GM06990 (cell line): ENCODE data around the gene TTC7B.

ENCODE experiments used
- DNase-seq: peaks from one replicate; pipeline ENCODE4 v3.0.0-alpha.2; 2011; ENCODE audit not compliant: insufficient read length; ENCODE audit errors: extremely low read depth
- H3K27me3 ChIP-seq: replicated peaks from 2 replicates; pipeline ENCODE4 v1.6.0; 2011; ENCODE audit warnings: low read length; ENCODE audit not compliant: control insufficient read depth, insufficient read depth
- H3K36me3 ChIP-seq: 2 replicates; pipeline ENCODE4 v1.5.1; 2011; ENCODE audit warnings: low read length; ENCODE audit not compliant: control insufficient read depth, insufficient read depth
- H3K4me3 ChIP-seq: replicated peaks from 2 replicates; pipeline ENCODE4 v1.5.1; 2011; ENCODE audit warnings: low read depth, mild to moderate bottlenecking, control low read depth, low read length
- TF ChIP-seq, protein P1 (sequence below): IDR thresholded peaks from 2 replicates; pipeline ENCODE4 v1.5.1; 2011; ENCODE audit warnings: low read length, control low read depth, mild to moderate bottlenecking, inconsistent platforms; ENCODE audit not compliant: insufficient read depth, poor library complexity, severe bottlenecking

Gene TTC7B

DNA sequence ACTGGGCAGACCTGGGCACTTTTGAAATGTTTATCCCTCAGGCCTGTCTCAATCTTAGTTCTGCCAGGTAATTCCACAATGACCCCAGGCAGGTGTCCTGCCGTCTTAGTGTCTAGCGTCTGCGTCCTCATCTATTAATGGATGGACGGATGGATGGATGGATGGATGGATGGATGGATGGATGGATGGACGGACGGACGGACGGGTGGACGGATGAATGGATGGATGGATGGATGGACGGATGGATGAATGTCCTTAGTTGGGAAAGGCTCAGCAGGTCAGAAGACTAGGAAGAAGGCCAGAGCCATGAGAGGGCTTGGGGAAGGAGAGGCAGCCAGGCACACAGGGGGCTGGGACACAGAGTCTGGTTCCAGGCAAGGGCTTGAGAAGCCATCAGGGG is 278.1 kb downstream of the TTC7B start:
- no peaks in the 10 kb centered on the region for H3K36me3 ChIP-seq
- no peak overlapping the region for H3K4me3 ChIP-seq
- no peak for DNase-seq
- H3K27me3 ChIP-seq: no peaks in the 10 kb centered on the region; the same call in 1 of the 2 replicates
- TF ChIP-seq, protein P1, sequence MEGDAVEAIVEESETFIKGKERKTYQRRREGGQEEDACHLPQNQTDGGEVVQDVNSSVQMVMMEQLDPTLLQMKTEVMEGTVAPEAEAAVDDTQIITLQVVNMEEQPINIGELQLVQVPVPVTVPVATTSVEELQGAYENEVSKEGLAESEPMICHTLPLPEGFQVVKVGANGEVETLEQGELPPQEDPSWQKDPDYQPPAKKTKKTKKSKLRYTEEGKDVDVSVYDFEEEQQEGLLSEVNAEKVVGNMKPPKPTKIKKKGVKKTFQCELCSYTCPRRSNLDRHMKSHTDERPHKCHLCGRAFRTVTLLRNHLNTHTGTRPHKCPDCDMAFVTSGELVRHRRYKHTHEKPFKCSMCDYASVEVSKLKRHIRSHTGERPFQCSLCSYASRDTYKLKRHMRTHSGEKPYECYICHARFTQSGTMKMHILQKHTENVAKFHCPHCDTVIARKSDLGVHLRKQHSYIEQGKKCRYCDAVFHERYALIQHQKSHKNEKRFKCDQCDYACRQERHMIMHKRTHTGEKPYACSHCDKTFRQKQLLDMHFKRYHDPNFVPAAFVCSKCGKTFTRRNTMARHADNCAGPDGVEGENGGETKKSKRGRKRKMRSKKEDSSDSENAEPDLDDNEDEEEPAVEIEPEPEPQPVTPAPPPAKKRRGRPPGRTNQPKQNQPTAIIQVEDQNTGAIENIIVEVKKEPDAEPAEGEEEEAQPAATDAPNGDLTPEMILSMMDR: no peak

DNA sequence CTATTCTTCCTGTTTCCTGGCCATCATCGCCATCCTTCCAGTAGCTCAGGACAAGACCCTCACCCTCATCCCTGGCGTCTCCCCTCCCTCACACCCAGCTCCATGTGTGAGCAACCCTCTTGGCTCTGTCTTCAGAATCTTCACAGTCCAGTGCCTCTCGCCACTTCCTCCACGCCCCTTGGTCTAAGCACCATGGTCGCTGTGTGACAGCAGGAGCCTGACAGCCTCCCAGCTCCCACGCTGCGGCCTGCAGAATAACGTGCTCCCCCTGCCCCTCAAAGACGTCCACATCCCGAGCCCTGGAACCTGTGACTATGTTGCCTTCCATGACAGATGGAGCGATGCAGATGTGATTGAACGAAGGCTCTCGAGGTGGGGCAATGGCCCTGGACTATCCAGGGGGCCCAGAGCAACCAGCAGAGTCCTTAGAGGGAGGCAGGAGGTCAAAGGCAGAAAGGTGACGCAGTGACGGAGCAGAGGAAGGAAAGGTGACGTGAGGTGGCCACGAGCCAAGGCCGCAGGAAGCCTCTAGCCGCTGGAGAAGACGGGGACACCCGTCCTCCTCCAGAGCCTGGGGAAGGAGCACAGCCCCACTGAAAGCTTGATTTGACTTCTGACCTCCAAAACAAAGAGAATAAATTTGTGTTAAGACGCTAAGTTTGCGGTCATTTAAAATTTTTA is 279.6 kb downstream of the TTC7B start:
- H3K36me3 ChIP-seq: no peaks in the 10 kb centered on the region
- TF ChIP-seq, protein P1: no peak
- H3K27me3 ChIP-seq: no peaks in the 10 kb centered on the region; the same call in 1 of the 2 replicates
- H3K4me3 ChIP-seq: no peak overlapping the region
- DNase-seq: no peak

DNA sequence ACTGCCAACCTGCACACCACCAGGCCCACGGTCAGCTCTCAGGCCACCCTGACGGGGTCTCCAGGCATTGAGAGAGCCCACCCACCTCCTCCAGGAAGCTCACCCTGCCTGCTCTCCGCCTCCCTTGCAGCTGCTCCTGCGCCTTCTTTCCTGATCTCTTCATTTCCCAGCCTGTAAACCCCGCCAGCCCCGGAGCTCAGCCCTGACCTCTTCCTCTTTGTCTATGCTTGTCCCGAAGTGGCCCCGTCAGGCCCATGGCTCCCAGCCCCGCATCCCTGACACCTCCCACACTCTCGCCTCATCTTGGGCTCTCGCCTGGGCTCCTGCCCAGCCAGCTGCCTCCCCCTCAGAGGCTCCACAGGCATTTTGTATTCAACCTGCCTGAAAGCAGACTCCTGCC is 280.1 kb downstream of the TTC7B start:
- DNase-seq: no peak
- Histone ChIP-seq H3K4me3 (no peak overlapping the region), H3K36me3 (no peaks in the 10 kb centered on the region), H3K27me3 (no peaks in the 10 kb centered on the region; the same call in 1 of the 2 replicates)
- TF ChIP-seq, protein P1: no peak

DNA sequence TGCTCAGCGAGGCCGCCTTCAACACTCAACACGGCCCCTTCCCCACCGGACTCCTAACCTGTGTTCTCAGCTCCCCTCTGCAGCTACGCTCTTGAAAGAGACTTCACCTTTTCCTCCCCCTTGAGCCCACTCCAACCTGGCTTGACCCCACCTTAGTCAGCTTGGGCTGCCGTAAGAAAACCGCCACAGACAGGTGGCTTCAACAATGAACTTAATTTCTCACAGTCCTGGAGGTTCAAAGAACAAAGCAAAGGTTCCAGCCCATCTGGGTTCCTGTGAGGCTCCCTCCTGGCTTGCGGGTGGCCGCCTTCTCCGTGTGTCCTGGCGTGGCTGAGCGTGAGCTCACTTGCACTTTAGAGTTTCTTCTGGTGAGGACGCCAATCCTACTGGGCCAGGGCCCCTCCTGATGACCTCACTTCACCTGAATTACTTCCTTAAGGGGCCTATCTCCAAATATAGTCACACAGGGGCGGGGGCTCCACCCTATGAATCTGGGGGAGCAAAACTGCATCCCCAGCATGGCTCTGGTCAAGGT is 280.6 kb downstream of the TTC7B start:
- no peaks in the 10 kb centered on the region; the same call in 1 of the 2 replicates for H3K27me3 ChIP-seq
- DNase-seq: no peak
- H3K4me3 ChIP-seq: no peak overlapping the region
- H3K36me3 ChIP-seq: no peaks in the 10 kb centered on the region
- TF ChIP-seq, protein P1: no peak

DNA sequence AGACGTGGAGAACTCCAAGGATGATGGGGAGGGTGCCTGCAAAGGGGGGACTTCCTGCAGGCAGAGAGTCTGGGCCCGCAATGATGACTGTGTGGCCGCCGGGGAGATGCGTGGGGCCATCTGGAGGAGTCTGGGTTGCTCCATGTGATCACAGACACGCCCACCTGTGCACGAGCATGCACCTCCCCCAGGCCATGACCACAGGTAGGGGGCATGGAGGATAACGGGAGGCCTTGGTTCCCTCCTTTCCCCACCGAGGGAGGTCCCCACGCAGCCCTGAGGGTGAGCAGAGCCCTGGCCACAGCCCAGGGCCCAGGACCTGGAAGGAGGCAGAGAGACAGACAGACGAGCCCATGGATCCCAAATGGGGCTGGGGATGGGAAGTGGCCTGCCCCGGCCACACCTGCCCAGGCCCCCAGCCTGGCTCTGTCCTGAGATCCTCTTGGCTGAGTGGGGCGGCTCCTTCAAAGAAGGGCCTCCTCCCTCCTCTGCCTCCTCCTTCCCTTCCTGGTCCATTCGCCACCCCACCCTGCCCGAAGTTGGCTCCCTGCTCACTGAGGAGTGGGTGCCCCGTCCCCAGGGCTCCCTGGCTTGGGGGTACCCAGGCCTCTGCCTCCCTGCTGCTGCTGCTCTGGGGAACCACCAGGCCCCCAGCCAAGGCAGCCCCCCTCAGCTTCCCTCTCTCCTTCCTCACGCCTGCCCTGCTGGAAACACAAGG is 281.2 kb downstream of the TTC7B start:
- H3K27me3 ChIP-seq: no peaks in the 10 kb centered on the region; the same call in 1 of the 2 replicates
- no peak for DNase-seq
- no peak overlapping the region for H3K4me3 ChIP-seq
- no peaks in the 10 kb centered on the region for H3K36me3 ChIP-seq
- TF ChIP-seq, protein P1: no peak
